Measurements from ENCODE around the gene PHLDA3.

The PHLDA3 gene

GRCh38 chr1:201460814-201461644 lies 8.0 kb downstream of the PHLDA3 start:
- DNase-seq, result no peak

- no peak for DNase-seq
These were observed 9.2 kb downstream of the PHLDA3 start for GRCh38 chr1:201459775-201460174.

GRCh38 chr1:201459052-201459451 lies 9.9 kb downstream of the PHLDA3 start:
- no peak for DNase-seq

GRCh38 chr1:201457508-201457960 lies 11.5 kb downstream of the PHLDA3 start:
- DNase-seq, result no peak

GRCh38 chr1:201456499-201457309 lies 12.3 kb downstream of the PHLDA3 start:
- DNase-seq, result no peak

GRCh38 chr1:201455098-201455497 lies 13.9 kb downstream of the PHLDA3 start:
- DNase-seq, result no peak

- DNase-seq, result peak in 1 of 2 experiments; percentile 20
These were observed 14.4 kb downstream of the PHLDA3 start for GRCh38 chr1:201454608-201455007.

GRCh38 chr1:201452866-201453265 lies 16.1 kb downstream of the PHLDA3 start:
- DNase-seq, result no peak

GRCh38 chr1:201450721-201451291 lies 18.2 kb downstream of the PHLDA3 start:
- peak in 1 of 2 experiments; percentile 28 for DNase-seq

GRCh38 chr1:201448990-201449389 lies 20.0 kb downstream of the PHLDA3 start:
- DNase-seq, result no peak

GRCh38 chr1:201447903-201448871 lies 20.8 kb downstream of the PHLDA3 start:
- peak in 1 of 2 experiments; percentile 40 for DNase-seq

- DNase-seq, result no peak
These were observed 23.7 kb downstream of the PHLDA3 start for GRCh38 chr1:201445310-201445709.

GRCh38 chr1:201444792-201445191 lies 24.2 kb downstream of the PHLDA3 start:
- no peak for DNase-seq

- DNase-seq, result no peak
These were observed 25.2 kb downstream of the PHLDA3 start for GRCh38 chr1:201443747-201444146.

GRCh38 chr1:201436969-201437368 lies 32.0 kb downstream of the PHLDA3 start:
- DNase-seq, result no peak

GRCh38 chr1:201436393-201436792 lies 32.6 kb downstream of the PHLDA3 start:
- peak in 1 of 2 experiments; percentile 22 for DNase-seq

- DNase-seq, result no peak
These were observed 34.7 kb downstream of the PHLDA3 start for GRCh38 chr1:201434266-201434665.

- DNase-seq, result no peak
These were observed 35.4 kb downstream of the PHLDA3 start for GRCh38 chr1:201433609-201434008.

GRCh38 chr1:201430776-201431175 lies 38.2 kb downstream of the PHLDA3 start:
- peak in 1 of 2 experiments; percentile 58 for DNase-seq

- peak; percentile 14 to 81 for DNase-seq
These were observed 39.1 kb downstream of the PHLDA3 start for GRCh38 chr1:201429736-201430501.

- no peak for DNase-seq
These were observed 41.0 kb downstream of the PHLDA3 start for GRCh38 chr1:201427963-201428362.

Measured in NCI-H446 (cell line).